Measurements from ENCODE around the gene LIM2. TPM values are rescaled to one million over a fixed set of nuclear protein-coding genes. Genes with fewer than 3 reads are reported as not detected.

LIM2 gene, protein sequence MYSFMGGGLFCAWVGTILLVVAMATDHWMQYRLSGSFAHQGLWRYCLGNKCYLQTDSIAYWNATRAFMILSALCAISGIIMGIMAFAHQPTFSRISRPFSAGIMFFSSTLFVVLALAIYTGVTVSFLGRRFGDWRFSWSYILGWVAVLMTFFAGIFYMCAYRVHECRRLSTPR
- not detected in 2 replicates for total RNA-seq (2011; cell fraction: chromatin; rRNA removed; ENCODE audit: low replicate concordance)
- total RNA-seq (2011; cell fraction: nucleolus; rRNA removed), result not detected in 2 replicates
- not detected in 2 replicates for total RNA-seq (2011; cell fraction: nucleoplasm; rRNA removed)
- total RNA-seq (2014; rRNA removed) (0.29 and 0.45 TPM in 2 replicates), total RNA-seq (2014; rRNA removed; fragmentation: Illumina TruSeq; extraction: Trizol) (0.18 TPM in 1 of 2 replicates, not detected in the other), total RNA-seq (2015; rRNA removed; fragmentation: Illumina TruSeq; extraction: Trizol) (not detected in 2 replicates), total RNA-seq (2021) (not detected in 2 replicates), polyA plus RNA-seq (2011; rRNA removed) (not detected in 2 replicates), polyA plus RNA-seq (2014; fragmentation: Illumina TruSeq; extraction: Trizol) (not detected in 2 replicates), polyA plus RNA-seq (2014; fragmentation: Nextera tagmentation; extraction: Ambion mirVana) (under 1 TPM; 0.07 to 0.18 TPM), polyA plus RNA-seq (2014; rRNA removed) (0.27 and 0.28 TPM in 2 replicates), polyA minus RNA-seq (2011; rRNA and poly(A)+ RNA removed) (not detected in 2 replicates), Bru-seq, nascent RNA (percentile 13 among the genes with signal in this experiment), BruChase-seq, experiment 1, labeled RNA remaining after a 2-hour chase (percentile 10 among the genes with signal in this experiment), BruChase-seq, experiment 2, labeled RNA remaining after a 6-hour chase (percentile 10 among the genes with signal in this experiment)
- 0.09 TPM in 1 of 2 replicates, not detected in the other for polyA plus RNA-seq (2011; cell fraction: cytosol; rRNA removed)
- polyA plus RNA-seq (2011; cell fraction: nucleus; rRNA removed), result 0.18 TPM in 1 of 2 replicates, not detected in the other
- not detected in 2 replicates for polyA plus RNA-seq (2012)
- not detected in 2 replicates for polyA minus RNA-seq (2011; cell fraction: cytosol; rRNA and poly(A)+ RNA removed)
- polyA minus RNA-seq (2011; cell fraction: nucleus; rRNA and poly(A)+ RNA removed), result not detected in 2 replicates
- long read RNA-seq, experiment 1, result 0 reads
- long read RNA-seq, experiment 2, result 0 reads
- long read RNA-seq, experiment 3, result 0 reads

DNA sequence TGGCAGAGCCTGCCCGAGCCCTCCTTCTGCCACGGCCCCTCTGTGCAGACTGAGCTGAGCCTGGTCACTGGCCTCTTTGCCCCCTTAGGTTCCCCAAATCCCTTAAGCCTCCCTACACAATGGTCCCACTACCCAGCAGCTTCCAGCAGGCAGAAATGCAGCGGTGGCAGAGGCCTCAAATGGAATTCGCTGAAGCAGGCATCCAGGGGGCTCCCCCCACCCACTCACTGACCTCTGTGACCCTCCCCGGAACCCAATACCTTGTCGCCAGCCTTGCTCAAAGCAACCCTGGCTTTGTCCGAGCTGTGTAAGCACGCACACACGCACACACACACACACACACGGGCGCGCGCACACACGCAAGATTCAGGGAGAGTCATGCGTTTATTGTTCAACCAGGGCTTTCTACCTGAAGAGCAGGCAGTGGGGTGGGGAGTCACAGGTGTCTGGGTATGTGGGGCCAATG lies at the start of gene LIM2:
LIM2 (minus strand) TSS at position 51 of the 466 bp plus-strand sequence. CDS start 531 bp downstream, outside the sequence.
- no peak for DNase-seq (ENCODE audit: extremely low read depth in 1 of 4, low spot score in 3 of 4)
- CTCF ChIA-PET (ENCODE audit: low intra/inter-chr PET ratio), result no interaction called here
- intact Hi-C loops (cut with micrococcal nuclease) (no loop called here), in situ Hi-C loops (cut with MboI) (no loop called here)
- Histone ChIP-seq H3K9ac (ENCODE audit: insufficient read depth in 1 of 2, low read depth in 2 of 2, low read length in 2 of 2) (peak within 1 kb of the TSS in 1 of 2 experiments; percentile 55; a peak in 2 of 4 replicates), H3K4me1 (replicated peaks in 1 of 2; ENCODE audit: control insufficient read depth in 2 of 2, insufficient read depth in 2 of 2, low read length in 2 of 2) (peaks cover 17 to 32% of the 10 kb centered on the region in 2 experiments; a peak in 4 of 5 replicates), H3K9me1 (ENCODE audit: control insufficient read depth, insufficient read depth, low read length) (no peaks in the 10 kb centered on the region), H3K9me3 (replicated peaks; ENCODE audit: control insufficient read depth, insufficient read depth, low read depth, low read length) (no peaks in the 10 kb centered on the region), H2AFZ (ENCODE audit: low read depth, low read length) (no peak within 1 kb of the TSS), H3K4me2 (ENCODE audit: insufficient read depth, low read length) (no peak within 1 kb of the TSS), H3K36me3 (ENCODE audit: control insufficient read depth, insufficient read depth, low read length) (no peaks in the 10 kb centered on the region), H3K4me3 (no peak within 1 kb of the TSS), H3K27ac (ENCODE audit: extremely low read depth, low read depth, low read length) (no peak within 1 kb of the TSS), H3K79me2 (ENCODE audit: control insufficient read depth, insufficient read depth, low read length) (no peaks in the 10 kb centered on the region), H4K20me1 (replicated peaks; ENCODE audit: control insufficient read depth, insufficient read depth, low read length) (no peaks in the 10 kb centered on the region), H3K27me3 (ENCODE audit: control insufficient read depth in 2 of 2, insufficient read depth in 2 of 2, low read length in 2 of 2) (no peaks in the 10 kb centered on the region)
- POLR2A ChIA-PET, result interaction anchor here (1.0 to 1.7 kb wide), 2 partner anchors 20 to 29 kb away, joined by 3 to 5 read pairs; no protein-coding TSS in a partner anchor
- no peak for FAIRE-seq
- ATAC-seq, result no peak
- BruUV-seq (replicated peaks), result no TSS peak
- 91% methylated on average over 13 of the region's 15 CpGs for WGBS (ENCODE audit: insufficient coverage, low coverage, missing lambda C conversion rate)
- TF ChIP-seq, protein P1, sequence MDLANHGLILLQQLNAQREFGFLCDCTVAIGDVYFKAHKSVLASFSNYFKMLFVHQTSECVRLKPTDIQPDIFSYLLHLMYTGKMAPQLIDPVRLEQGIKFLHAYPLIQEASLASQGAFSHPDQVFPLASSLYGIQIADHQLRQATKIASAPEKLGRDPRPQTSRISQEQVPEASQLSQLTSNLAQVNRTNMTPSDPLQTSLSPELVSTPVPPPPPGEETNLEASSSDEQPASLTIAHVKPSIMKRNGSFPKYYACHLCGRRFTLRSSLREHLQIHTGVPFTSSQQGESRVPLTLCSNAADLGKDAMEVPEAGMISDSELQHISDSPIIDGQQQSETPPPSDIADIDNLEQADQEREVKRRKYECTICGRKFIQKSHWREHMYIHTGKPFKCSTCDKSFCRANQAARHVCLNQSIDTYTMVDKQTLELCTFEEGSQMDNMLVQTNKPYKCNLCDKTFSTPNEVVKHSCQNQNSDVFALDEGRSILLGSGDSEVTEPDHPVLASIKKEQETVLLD (IDR thresholded peaks at IDR 0.05), result no peak
- TF ChIP-seq, protein P2, sequence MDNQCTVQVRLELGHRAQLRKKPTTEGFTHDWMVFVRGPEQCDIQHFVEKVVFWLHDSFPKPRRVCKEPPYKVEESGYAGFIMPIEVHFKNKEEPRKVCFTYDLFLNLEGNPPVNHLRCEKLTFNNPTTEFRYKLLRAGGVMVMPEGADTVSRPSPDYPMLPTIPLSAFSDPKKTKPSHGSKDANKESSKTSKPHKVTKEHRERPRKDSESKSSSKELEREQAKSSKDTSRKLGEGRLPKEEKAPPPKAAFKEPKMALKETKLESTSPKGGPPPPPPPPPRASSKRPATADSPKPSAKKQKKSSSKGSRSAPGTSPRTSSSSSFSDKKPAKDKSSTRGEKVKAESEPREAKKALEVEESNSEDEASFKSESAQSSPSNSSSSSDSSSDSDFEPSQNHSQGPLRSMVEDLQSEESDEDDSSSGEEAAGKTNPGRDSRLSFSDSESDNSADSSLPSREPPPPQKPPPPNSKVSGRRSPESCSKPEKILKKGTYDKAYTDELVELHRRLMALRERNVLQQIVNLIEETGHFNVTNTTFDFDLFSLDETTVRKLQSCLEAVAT (IDR thresholded peaks at IDR 0.05), result 0 out of 4 replicates have a peak, but pooled peaks of 1 of the 2 experiments have one; percentile 9
